BLaER1 treated with 17β-estradiol and CSF1 and Interleukin-3, amounts not matched to agents 10 nM and 100 nM (cell line): ENCODE measurements around the gene SEPTIN5.
"Not testable (repeated sequence)": the region's sequence is repeated elsewhere in the genome, so short reads cannot be mapped to it uniquely, and the experiment has no call there.

Experiments
- H3K27ac ChIP-seq, 11 experiments: shearing (Covaris generic); formaldehyde crosslinking; 2 replicates each; pipeline ENCODE4 v1.8.1; 2022
- H3K27me3 ChIP-seq, 11 experiments: shearing (Covaris generic); formaldehyde crosslinking; 2 replicates each; pipeline ENCODE4 v1.8.1; 2022
- H3K36me3 ChIP-seq, 11 experiments: shearing (Covaris generic); formaldehyde crosslinking; 2 replicates each; pipeline ENCODE4 v1.8.1; 2022
- H3K4me1 ChIP-seq, 10 experiments: shearing (Covaris generic); formaldehyde crosslinking; 2 replicates each; pipeline ENCODE4 v1.8.1; 2022
- H3K4me2 ChIP-seq, 11 experiments: shearing (Covaris generic); formaldehyde crosslinking; 2 replicates each; pipeline ENCODE4 v1.8.1; 2022
- H3K4me3 ChIP-seq, 10 experiments: shearing (Covaris generic); formaldehyde crosslinking; 2 replicates each; pipeline ENCODE4 v1.8.1; 2022
- H3K9ac ChIP-seq, 11 experiments: shearing (Covaris generic); formaldehyde crosslinking; 2 replicates each; pipeline ENCODE4 v1.8.1; 2022
- H3K9me3 ChIP-seq, 11 experiments: shearing (Covaris generic); formaldehyde crosslinking; replicated peaks in 1 of 11; 2 replicates each; pipeline ENCODE4 v1.8.1; 2022
- H4K20me1 ChIP-seq, 11 experiments: shearing (Covaris generic); formaldehyde crosslinking; 2 replicates each; pipeline ENCODE4 v1.8.1; 2022
- Cebpa-rat ChIP-seq, 11 experiments: shearing (Covaris generic); IDR thresholded peaks; 2 replicates each; pipeline ENCODE4 v1.8.1; 2022

The SEPTIN5 gene

DNA sequence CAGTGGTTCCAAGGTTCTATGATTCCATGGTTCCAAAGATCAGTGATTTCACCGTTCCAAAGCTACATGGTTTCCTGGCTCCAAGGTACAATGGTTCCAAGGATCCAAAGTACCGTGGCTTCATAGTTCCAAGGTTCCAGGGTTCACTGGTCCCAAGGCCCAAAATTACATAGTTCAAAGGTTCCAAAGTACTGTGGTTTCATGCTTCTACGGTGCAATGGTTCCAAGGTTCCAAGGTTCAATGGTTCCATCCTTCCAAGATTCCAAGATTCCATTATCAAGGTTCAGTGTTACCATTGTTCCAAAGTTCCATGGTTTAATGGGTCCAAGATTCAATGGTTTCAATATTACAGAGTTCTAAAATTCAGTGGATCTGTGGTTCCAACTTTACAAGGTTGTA, 43.0 kb upstream of the SEPTIN5 start:
- Histone ChIP-seq H3K4me2 (no peak overlapping the region), H3K9me3 (peaks cover 15 to 21% (median 17%) of the 10 kb centered on the region in 11 experiments; a peak in 20 of 22 replicates), H3K27ac (no peak overlapping the region), H3K4me1 (peaks cover 0 to 8% (median 4%) of the 10 kb centered on the region in 10 experiments; a peak in 12 of 20 replicates), H4K20me1 (no peaks in the 10 kb centered on the region), H3K27me3 (no peaks in the 10 kb centered on the region), H3K9ac (no peak overlapping the region), H3K4me3 (no peak overlapping the region), H3K36me3 (no peaks in the 10 kb centered on the region)
- TF ChIP-seq Cebpa-rat (IDR thresholded peaks at IDR 0.05): no peak

GRCh38 chr22:19672054-19672776, 42.1 kb upstream of the SEPTIN5 start:
- no peak overlapping the region for H3K4me3 ChIP-seq
- H3K27ac ChIP-seq: no peak overlapping the region
- H3K4me1 ChIP-seq: no peaks in the 10 kb centered on the region
- no peaks in the 10 kb centered on the region for H3K36me3 ChIP-seq
- H3K9ac ChIP-seq: no peak overlapping the region
- H3K4me2 ChIP-seq: no peak overlapping the region
- peaks cover 15 to 21% (median 17%) of the 10 kb centered on the region in 11 experiments; a peak in 20 of 22 replicates for H3K9me3 ChIP-seq
- TF ChIP-seq Cebpa-rat (IDR thresholded peaks at IDR 0.05): no peak
- H3K27me3 ChIP-seq: no peaks in the 10 kb centered on the region
- no peaks in the 10 kb centered on the region for H4K20me1 ChIP-seq

DNA sequence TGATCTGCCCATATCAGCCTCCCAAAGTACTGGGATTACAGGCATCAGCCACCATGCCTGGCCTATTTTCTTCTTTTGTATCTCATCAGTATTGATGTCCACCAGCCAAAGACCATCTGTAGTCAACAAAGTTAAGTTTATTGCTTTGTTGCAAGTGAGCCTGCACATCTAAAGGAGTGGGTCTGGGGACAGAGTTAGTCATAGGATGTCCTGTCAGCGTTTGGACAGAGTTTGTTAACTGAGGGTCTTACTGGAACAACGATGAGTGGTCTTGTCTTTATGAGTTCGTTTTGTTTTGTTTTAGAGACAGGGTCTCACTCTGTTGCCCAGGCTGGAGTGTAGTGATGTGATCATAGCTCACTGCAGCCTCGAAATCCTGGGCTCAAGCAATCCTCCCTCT, 40.6 kb upstream of the SEPTIN5 start:
- Histone ChIP-seq H3K4me2 (no peak overlapping the region), H3K27ac (no peak overlapping the region), H3K9ac (no peak overlapping the region), H4K20me1 (no peaks in the 10 kb centered on the region), H3K4me3 (no peak overlapping the region), H3K36me3 (no peaks in the 10 kb centered on the region), H3K4me1 (no peaks in the 10 kb centered on the region), H3K27me3 (no peaks in the 10 kb centered on the region), H3K9me3 (peaks cover 15 to 21% (median 17%) of the 10 kb centered on the region in 11 experiments; a peak in 20 of 22 replicates)
- TF ChIP-seq Cebpa-rat (IDR thresholded peaks at IDR 0.05): no peak

DNA sequence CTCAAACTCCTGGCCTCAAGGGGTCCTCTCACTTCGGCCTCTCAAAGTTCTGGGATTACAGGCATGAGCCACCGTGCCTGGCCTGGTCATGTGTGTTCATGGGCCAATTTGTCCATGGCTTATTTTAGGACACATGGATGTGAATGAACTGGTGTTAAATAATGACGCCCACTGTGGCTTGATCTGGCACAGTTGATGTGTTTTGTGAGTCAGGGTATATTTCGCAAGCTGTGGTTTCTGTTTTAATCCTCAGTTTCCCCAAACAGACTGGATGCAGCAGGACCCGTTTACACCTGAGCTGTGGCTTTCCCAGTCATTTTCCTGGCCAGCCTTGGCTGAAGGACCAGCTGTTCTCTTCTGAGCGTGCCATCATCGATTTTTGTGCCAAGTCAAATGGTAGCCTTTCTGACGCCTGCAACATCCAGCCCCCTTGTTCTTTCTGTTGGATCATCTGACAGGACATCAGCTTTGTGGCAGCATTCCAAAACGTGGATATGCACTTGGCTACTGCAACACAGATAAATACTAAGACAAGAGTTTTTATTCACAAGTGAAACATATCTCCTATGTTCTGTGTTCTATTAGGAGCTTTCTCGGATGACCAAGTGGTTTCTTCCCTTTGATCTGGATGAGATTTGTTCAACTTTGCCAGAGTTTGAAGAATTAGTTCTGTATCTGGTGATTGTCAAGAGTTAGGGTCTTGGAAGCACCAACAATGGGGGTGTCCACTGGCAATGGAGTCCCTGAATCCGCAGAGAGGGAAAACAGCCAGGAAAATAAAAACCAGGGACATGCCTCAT, 40.0 kb upstream of the SEPTIN5 start:
- H3K27ac ChIP-seq: no peak overlapping the region
- H3K9ac ChIP-seq: no peak overlapping the region
- no peaks in the 10 kb centered on the region for H4K20me1 ChIP-seq
- no peaks in the 10 kb centered on the region for H3K27me3 ChIP-seq
- no peak overlapping the region for H3K4me3 ChIP-seq
- no peak overlapping the region for H3K4me2 ChIP-seq
- no peaks in the 10 kb centered on the region for H3K4me1 ChIP-seq
- peaks cover 15 to 21% (median 17%) of the 10 kb centered on the region in 11 experiments; a peak in 20 of 22 replicates for H3K9me3 ChIP-seq
- no peaks in the 10 kb centered on the region for H3K36me3 ChIP-seq
- TF ChIP-seq Cebpa-rat (IDR thresholded peaks at IDR 0.05): no peak

DNA sequence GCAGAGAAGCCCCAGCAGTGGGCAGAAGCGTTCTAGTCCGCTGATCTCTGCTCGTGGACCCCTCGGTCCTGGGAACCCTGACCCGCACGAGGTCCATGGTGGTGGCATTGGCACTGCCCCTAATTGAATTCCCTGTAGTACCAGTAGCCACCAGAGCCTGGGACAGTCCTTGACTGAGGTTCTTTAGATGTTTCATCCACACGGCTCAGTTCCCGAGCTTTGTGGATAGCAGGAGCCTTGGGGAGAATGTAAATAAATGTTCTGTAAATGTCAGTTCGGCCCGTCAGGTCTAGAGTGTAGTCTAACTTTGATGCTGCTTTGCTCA, 39.4 kb upstream of the SEPTIN5 start:
- Histone ChIP-seq H3K27me3 (no peaks in the 10 kb centered on the region), H3K27ac (no peak overlapping the region), H3K9ac (no peak overlapping the region), H3K9me3 (peaks cover 15 to 21% (median 17%) of the 10 kb centered on the region in 11 experiments; a peak in 20 of 22 replicates), H3K4me2 (no peak overlapping the region), H3K4me3 (no peak overlapping the region), H3K4me1 (no peaks in the 10 kb centered on the region), H4K20me1 (no peaks in the 10 kb centered on the region), H3K36me3 (no peaks in the 10 kb centered on the region)
- TF ChIP-seq Cebpa-rat (IDR thresholded peaks at IDR 0.05): no peak

- H3K9me3 ChIP-seq: peaks cover 16 to 21% (median 17%) of the 10 kb centered on the region in 11 experiments; a peak in 20 of 22 replicates
- H3K4me3 ChIP-seq: no peak overlapping the region
- H4K20me1 ChIP-seq: no peaks in the 10 kb centered on the region
- no peak for TF ChIP-seq Cebpa-rat (IDR thresholded peaks at IDR 0.05)
- no peak overlapping the region for H3K27ac ChIP-seq
- H3K4me2 ChIP-seq: no peak overlapping the region
- H3K27me3 ChIP-seq: no peaks in the 10 kb centered on the region
- no peaks in the 10 kb centered on the region for H3K4me1 ChIP-seq
- H3K36me3 ChIP-seq: no peaks in the 10 kb centered on the region
- H3K9ac ChIP-seq: no peak overlapping the region
These were observed 38.9 kb upstream of the SEPTIN5 start for GRCh38 chr22:19675428-19675827.

DNA sequence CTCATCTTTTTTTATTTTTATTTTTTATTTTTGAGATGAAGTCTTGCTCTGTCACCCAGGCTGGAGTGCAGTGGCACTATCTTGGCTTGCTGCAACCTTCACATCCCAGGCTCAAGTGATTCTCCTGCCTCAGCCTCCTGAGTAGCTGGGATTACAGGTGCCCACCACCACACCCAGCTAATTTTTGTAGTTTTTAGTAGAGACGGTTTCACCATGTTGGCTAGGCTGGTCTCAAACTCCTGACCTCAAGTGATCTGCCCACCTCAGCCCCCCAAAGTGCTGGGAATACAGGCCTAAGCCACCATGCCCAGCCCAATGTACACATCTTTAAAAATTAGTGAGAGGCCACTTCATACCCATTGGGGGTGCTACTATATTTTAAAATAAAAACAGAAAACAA, 37.9 kb upstream of the SEPTIN5 start:
- not testable (repeated sequence) for H3K9ac ChIP-seq

GRCh38 chr22:19678949-19679521, 35.3 kb upstream of the SEPTIN5 start:
- no peaks in the 10 kb centered on the region for H4K20me1 ChIP-seq
- H3K9ac ChIP-seq: no peak overlapping the region
- H3K4me3 ChIP-seq: no peak overlapping the region
- H3K36me3 ChIP-seq: no peaks in the 10 kb centered on the region
- TF ChIP-seq Cebpa-rat (IDR thresholded peaks at IDR 0.05): no peak
- no peaks in the 10 kb centered on the region for H3K4me1 ChIP-seq
- H3K4me2 ChIP-seq: no peak overlapping the region
- H3K27ac ChIP-seq: no peak overlapping the region
- H3K27me3 ChIP-seq: no peaks in the 10 kb centered on the region
- peaks cover 0 to 16% (median 7%) of the 10 kb centered on the region in 11 experiments; a peak in 12 of 22 replicates for H3K9me3 ChIP-seq

More for the DNA sequence above, 37.9 kb upstream of the SEPTIN5 start:
- not testable (repeated sequence) for H3K4me1 ChIP-seq, H3K4me3 ChIP-seq, H3K36me3 ChIP-seq, H4K20me1 ChIP-seq, H3K27ac ChIP-seq, H3K27me3 ChIP-seq, H3K4me2 ChIP-seq
- peaks cover 10 to 15% (median 11%) of the 10 kb centered on the region in 11 experiments; a peak in 20 of 22 replicates for H3K9me3 ChIP-seq

GRCh38 chr22:19679522-19680101, 34.7 kb upstream of the SEPTIN5 start:
- Histone ChIP-seq H3K4me3 (no peak overlapping the region), H4K20me1 (no peaks in the 10 kb centered on the region), H3K4me1 (no peaks in the 10 kb centered on the region), H3K9me3 (peaks cover 0 to 16% (median 7%) of the 10 kb centered on the region in 11 experiments; a peak in 12 of 22 replicates), H3K27me3 (no peaks in the 10 kb centered on the region), H3K9ac (no peak overlapping the region), H3K36me3 (no peaks in the 10 kb centered on the region), H3K27ac (no peak overlapping the region), H3K4me2 (no peak overlapping the region)
- no peak for TF ChIP-seq Cebpa-rat (IDR thresholded peaks at IDR 0.05)
